ENCODE results near the gene CCKAR. TPM values are rescaled to one million over a fixed set of nuclear protein-coding genes. Genes with fewer than 3 reads are reported as not detected.

Gene CCKAR
- total RNA-seq, 1 experiment from 2014 or later = not detected

- ChIA-PET CTCF (no interaction called here), POLR2A (interaction anchor here (0.6 kb wide), 1 partner anchor 52 kb away, joined by 3 read pairs; no protein-coding TSS in a partner anchor)
- Mint-ChIP-seq H3K4me1 (peaks cover 4% of the 10 kb centered on the region; the same call in 1 of the 2 replicates), H3K9me3 (peaks cover 4% of the 10 kb centered on the region; the same call in 1 of the 2 replicates), H3K27ac (no peak overlapping the region), H3K4me3 (no peak overlapping the region), H3K36me3 (no peaks in the 10 kb centered on the region), H3K27me3 (ENCODE audit: low read depth) (no peaks in the 10 kb centered on the region)
- no peak for DNase-seq (ENCODE audit: low spot score)
- TF ChIP-seq NFYB (CRISPR knock-in tag; conservative IDR thresholded peaks at IDR 0.05; ENCODE audit: low read depth) (no peak), HMGA2 (CRISPR knock-in tag; IDR thresholded peaks at IDR 0.05) (no peak), SMAD4 (CRISPR knock-in tag; IDR thresholded peaks at IDR 0.05) (no peak), ELF4 (CRISPR knock-in tag; IDR thresholded peaks at IDR 0.05; ENCODE audit: low read depth) (no peak), SP1 (CRISPR knock-in tag; conservative IDR thresholded peaks at IDR 0.05) (no peak), ZNF263 (CRISPR knock-in tag; IDR thresholded peaks at IDR 0.05; ENCODE audit: low read depth) (no peak), ZNF416 (CRISPR knock-in tag; IDR thresholded peaks at IDR 0.05) (no peak), ETV6 (CRISPR knock-in tag; IDR thresholded peaks at IDR 0.05) (no peak), ATF3 (CRISPR knock-in tag; conservative IDR thresholded peaks at IDR 0.05) (no peak), IRF1 (CRISPR knock-in tag; IDR thresholded peaks at IDR 0.05) (no peak), E2F4 (CRISPR knock-in tag; IDR thresholded peaks at IDR 0.05; ENCODE audit: borderline replicate concordance, low read depth) (no peak), SOX15 (CRISPR knock-in tag; IDR thresholded peaks at IDR 0.05) (no peak), ZNF219 (CRISPR knock-in tag; IDR thresholded peaks at IDR 0.05; ENCODE audit: borderline replicate concordance) (no peak), ATF6 (CRISPR knock-in tag; IDR thresholded peaks at IDR 0.05) (no peak), ZNF121 (CRISPR knock-in tag; IDR thresholded peaks at IDR 0.05) (no peak), TP53 (CRISPR knock-in tag; IDR thresholded peaks at IDR 0.05) (no peak), USF1 (CRISPR knock-in tag; IDR thresholded peaks at IDR 0.05) (no peak)
- TF ChIP-seq, protein P1, sequence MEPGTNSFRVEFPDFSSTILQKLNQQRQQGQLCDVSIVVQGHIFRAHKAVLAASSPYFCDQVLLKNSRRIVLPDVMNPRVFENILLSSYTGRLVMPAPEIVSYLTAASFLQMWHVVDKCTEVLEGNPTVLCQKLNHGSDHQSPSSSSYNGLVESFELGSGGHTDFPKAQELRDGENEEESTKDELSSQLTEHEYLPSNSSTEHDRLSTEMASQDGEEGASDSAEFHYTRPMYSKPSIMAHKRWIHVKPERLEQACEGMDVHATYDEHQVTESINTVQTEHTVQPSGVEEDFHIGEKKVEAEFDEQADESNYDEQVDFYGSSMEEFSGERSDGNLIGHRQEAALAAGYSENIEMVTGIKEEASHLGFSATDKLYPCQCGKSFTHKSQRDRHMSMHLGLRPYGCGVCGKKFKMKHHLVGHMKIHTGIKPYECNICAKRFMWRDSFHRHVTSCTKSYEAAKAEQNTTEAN (CRISPR knock-in tag; IDR thresholded peaks at IDR 0.05) = no peak
- ATAC-seq = no peak
Measured at GRCh38 chr4:26475716-26476115, 14.6 kb downstream of the CCKAR start.

GRCh38 chr4:26474551-26474950 is 15.7 kb downstream of the CCKAR start:
- H3K4me3 Mint-ChIP-seq = no peak overlapping the region
- ATAC-seq (no peak), DNase-seq (ENCODE audit: low spot score) (no peak)
- H3K27ac Mint-ChIP-seq = no peak overlapping the region
- ChIA-PET POLR2A (no interaction called here), CTCF (no interaction called here)
- H3K36me3 Mint-ChIP-seq = no peaks in the 10 kb centered on the region
- H3K4me1 Mint-ChIP-seq = peaks cover 2% of the 10 kb centered on the region; the same call in 1 of the 2 replicates
- H3K27me3 Mint-ChIP-seq (ENCODE audit: low read depth) = no peaks in the 10 kb centered on the region
- H3K9me3 Mint-ChIP-seq = peaks cover 5% of the 10 kb centered on the region; the same call in 1 of the 2 replicates
- TF ChIP-seq, protein P2, sequence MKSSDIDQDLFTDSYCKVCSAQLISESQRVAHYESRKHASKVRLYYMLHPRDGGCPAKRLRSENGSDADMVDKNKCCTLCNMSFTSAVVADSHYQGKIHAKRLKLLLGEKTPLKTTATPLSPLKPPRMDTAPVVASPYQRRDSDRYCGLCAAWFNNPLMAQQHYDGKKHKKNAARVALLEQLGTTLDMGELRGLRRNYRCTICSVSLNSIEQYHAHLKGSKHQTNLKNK (CRISPR knock-in tag; IDR thresholded peaks at IDR 0.05) = no peak
- TF ChIP-seq OVOL2 (CRISPR knock-in tag; IDR thresholded peaks at IDR 0.05; ENCODE audit: borderline replicate concordance) = no peak
- no peak for TF ChIP-seq CBFB (CRISPR knock-in tag; IDR thresholded peaks at IDR 0.05; ENCODE audit: low read depth)
- TF ChIP-seq, protein P3, sequence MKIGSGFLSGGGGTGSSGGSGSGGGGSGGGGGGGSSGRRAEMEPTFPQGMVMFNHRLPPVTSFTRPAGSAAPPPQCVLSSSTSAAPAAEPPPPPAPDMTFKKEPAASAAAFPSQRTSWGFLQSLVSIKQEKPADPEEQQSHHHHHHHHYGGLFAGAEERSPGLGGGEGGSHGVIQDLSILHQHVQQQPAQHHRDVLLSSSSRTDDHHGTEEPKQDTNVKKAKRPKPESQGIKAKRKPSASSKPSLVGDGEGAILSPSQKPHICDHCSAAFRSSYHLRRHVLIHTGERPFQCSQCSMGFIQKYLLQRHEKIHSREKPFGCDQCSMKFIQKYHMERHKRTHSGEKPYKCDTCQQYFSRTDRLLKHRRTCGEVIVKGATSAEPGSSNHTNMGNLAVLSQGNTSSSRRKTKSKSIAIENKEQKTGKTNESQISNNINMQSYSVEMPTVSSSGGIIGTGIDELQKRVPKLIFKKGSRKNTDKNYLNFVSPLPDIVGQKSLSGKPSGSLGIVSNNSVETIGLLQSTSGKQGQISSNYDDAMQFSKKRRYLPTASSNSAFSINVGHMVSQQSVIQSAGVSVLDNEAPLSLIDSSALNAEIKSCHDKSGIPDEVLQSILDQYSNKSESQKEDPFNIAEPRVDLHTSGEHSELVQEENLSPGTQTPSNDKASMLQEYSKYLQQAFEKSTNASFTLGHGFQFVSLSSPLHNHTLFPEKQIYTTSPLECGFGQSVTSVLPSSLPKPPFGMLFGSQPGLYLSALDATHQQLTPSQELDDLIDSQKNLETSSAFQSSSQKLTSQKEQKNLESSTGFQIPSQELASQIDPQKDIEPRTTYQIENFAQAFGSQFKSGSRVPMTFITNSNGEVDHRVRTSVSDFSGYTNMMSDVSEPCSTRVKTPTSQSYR (CRISPR knock-in tag; IDR thresholded peaks at IDR 0.05) = no peak
- no peak for TF ChIP-seq NR2C2 (CRISPR knock-in tag; IDR thresholded peaks at IDR 0.05)
- no peak for TF ChIP-seq TEAD4 (CRISPR knock-in tag; IDR thresholded peaks at IDR 0.05)
- TF ChIP-seq GTF2I (CRISPR knock-in tag; conservative IDR thresholded peaks at IDR 0.05) = no peak
- no peak for TF ChIP-seq ELF4 (CRISPR knock-in tag; IDR thresholded peaks at IDR 0.05; ENCODE audit: low read depth)
- TF ChIP-seq, protein P4, sequence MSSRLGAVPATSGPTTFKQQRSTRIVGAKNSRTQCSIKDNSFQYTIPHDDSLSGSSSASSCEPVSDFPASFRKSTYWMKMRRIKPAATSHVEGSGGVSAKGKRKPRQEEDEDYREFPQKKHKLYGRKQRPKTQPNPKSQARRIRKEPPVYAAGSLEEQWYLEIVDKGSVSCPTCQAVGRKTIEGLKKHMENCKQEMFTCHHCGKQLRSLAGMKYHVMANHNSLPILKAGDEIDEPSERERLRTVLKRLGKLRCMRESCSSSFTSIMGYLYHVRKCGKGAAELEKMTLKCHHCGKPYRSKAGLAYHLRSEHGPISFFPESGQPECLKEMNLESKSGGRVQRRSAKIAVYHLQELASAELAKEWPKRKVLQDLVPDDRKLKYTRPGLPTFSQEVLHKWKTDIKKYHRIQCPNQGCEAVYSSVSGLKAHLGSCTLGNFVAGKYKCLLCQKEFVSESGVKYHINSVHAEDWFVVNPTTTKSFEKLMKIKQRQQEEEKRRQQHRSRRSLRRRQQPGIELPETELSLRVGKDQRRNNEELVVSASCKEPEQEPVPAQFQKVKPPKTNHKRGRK (CRISPR knock-in tag; IDR thresholded peaks at IDR 0.05; ENCODE audit: borderline replicate concordance) = no peak
- no peak for TF ChIP-seq NR1H2 (CRISPR knock-in tag; IDR thresholded peaks at IDR 0.05)
